Neural cell (in vitro differentiated cells): ENCODE data around the gene ZC3HAV1L. TPM values are rescaled to one million over a fixed set of nuclear protein-coding genes. Genes with fewer than 3 reads are reported as not detected.
"Not testable (repeated sequence)": the region's sequence is repeated elsewhere in the genome, so short reads cannot be mapped to it uniquely, and the experiment has no call there.

Experiments
- H2AFZ ChIP-seq: fragments of 200-600, 300-800 bp; sonication (generic), shearing (Covaris generic); 2 replicates; pipeline ENCODE4 v1.6.0; 2014; ENCODE audit warnings: low read depth, mild to moderate bottlenecking, antibody characterized with exemption, low read length, moderate library complexity
- H3F3A ChIP-seq: fragments of 200-600 bp; shearing (Covaris generic); 2 replicates; pipeline ENCODE4 v1.6.1; 2016; ENCODE audit warnings: mild to moderate bottlenecking, moderate library complexity, mixed read lengths, antibody characterized with exemption, low read length; ENCODE audit not compliant: insufficient read depth, poor library complexity, severe bottlenecking
- H3K27ac ChIP-seq: fragments of 200-600, 300-800 bp; sonication (generic), shearing (Covaris generic); 2 replicates; pipeline ENCODE4 v1.5.1; 2014; ENCODE audit warnings: mild to moderate bottlenecking, low read length, moderate library complexity
- H3K27me3 ChIP-seq: fragments of 300-800, 200-600 bp; sonication (generic), shearing (Covaris generic); 2 replicates; pipeline ENCODE4 v1.6.0; 2014; ENCODE audit warnings: mild to moderate bottlenecking, low read depth, low read length, moderate library complexity; ENCODE audit not compliant: insufficient read depth
- H3K36me3 ChIP-seq: fragments of 300-800, 200-600 bp; sonication (generic), shearing (Covaris generic); 2 replicates; pipeline ENCODE4 v1.5.1; 2014; ENCODE audit warnings: mild to moderate bottlenecking, antibody characterized with exemption, low read length, moderate library complexity; ENCODE audit not compliant: insufficient read depth
- H3K4me2 ChIP-seq: fragments of 300-800, 200-600 bp; sonication (generic), shearing (Covaris generic); 2 replicates; pipeline ENCODE4 v1.6.0; 2014; ENCODE audit warnings: mild to moderate bottlenecking, low read length
- H3K4me3 ChIP-seq: fragments of 300-800, 200-600 bp; sonication (generic), shearing (Covaris generic); 2 replicates; pipeline ENCODE4 v1.5.1; 2014; ENCODE audit warnings: mild to moderate bottlenecking, low read length, moderate library complexity
- H3K79me2 ChIP-seq: fragments of 200-600 bp; shearing (Covaris generic); replicated peaks from 2 replicates; pipeline ENCODE4 v1.6.0; 2014; ENCODE audit warnings: mild to moderate bottlenecking, low read length, moderate library complexity; ENCODE audit not compliant: insufficient read depth
- H3K9ac ChIP-seq: fragments of 300-800, 200-600 bp; sonication (generic), shearing (Covaris generic); 2 replicates; pipeline ENCODE4 v1.6.1; 2016; ENCODE audit warnings: mild to moderate bottlenecking, low read length, mixed read lengths
- H3K9me2 ChIP-seq: fragments of 200-600 bp; shearing (Covaris generic); 2 replicates; pipeline ENCODE4 v1.6.1; 2016; ENCODE audit warnings: mild to moderate bottlenecking, low read length, mixed read lengths; ENCODE audit not compliant: insufficient read depth
- H3K9me3 ChIP-seq: fragments of 200-600, 300-800 bp; sonication (generic), shearing (Covaris generic); 2 replicates; pipeline ENCODE4 v1.6.1; 2016; ENCODE audit warnings: mild to moderate bottlenecking, mixed run types, low read length, moderate library complexity, mixed read lengths
- H4K20me1 ChIP-seq: fragments of 200-600 bp; shearing (Covaris generic); 2 replicates; pipeline ENCODE4 v1.6.1; 2016; ENCODE audit warnings: mild to moderate bottlenecking, mixed run types; ENCODE audit not compliant: insufficient read depth
- CTCF ChIP-seq: fragments of 450-650 bp; IDR thresholded peaks from 2 replicates; pipeline ENCODE4 v1.5.1; 2014; ENCODE audit warnings: antibody characterized with exemption, mild to moderate bottlenecking, moderate library complexity; ENCODE audit not compliant: poor library complexity, severe bottlenecking
- EP300 ChIP-seq: fragments of 450-650 bp; conservative IDR thresholded peaks from 2 replicates; pipeline ENCODE4 v1.6.1; 2014; ENCODE audit warnings: antibody characterized with exemption, mild to moderate bottlenecking, moderate library complexity; ENCODE audit not compliant: poor library complexity, severe bottlenecking
- EZH2 ChIP-seq: fragments of 200-600, 300-800 bp; shearing (Covaris generic), sonication (generic); IDR thresholded peaks from 2 replicates; pipeline ENCODE4 v1.6.1; 2014; ENCODE audit warnings: antibody characterized with exemption, low read length, borderline replicate concordance, mild to moderate bottlenecking; ENCODE audit not compliant: insufficient read depth, poor library complexity, severe bottlenecking
- MXI1 ChIP-seq: fragments of 450-650 bp; conservative IDR thresholded peaks from 2 replicates; pipeline ENCODE4 v1.6.1; 2014; ENCODE audit warnings: antibody characterized with exemption, mild to moderate bottlenecking; ENCODE audit not compliant: poor library complexity, severe bottlenecking
- POLR2AphosphoS5 ChIP-seq: IDR thresholded peaks from 2 replicates; pipeline ENCODE4 v1.6.1; 2012
- RAD21 ChIP-seq: fragments of 450-650 bp; conservative IDR thresholded peaks from 2 replicates; pipeline ENCODE4 v1.6.1; 2014; ENCODE audit warnings: antibody characterized with exemption, mild to moderate bottlenecking, moderate library complexity
- REST ChIP-seq: IDR thresholded peaks from 2 replicates; pipeline ENCODE4 v1.6.1; 2012; ENCODE audit warnings: borderline replicate concordance
- SMC3 ChIP-seq: fragments of 450-650 bp; conservative IDR thresholded peaks from 2 replicates; pipeline ENCODE4 v1.6.1; 2014; ENCODE audit warnings: antibody characterized with exemption, mild to moderate bottlenecking, moderate library complexity; ENCODE audit not compliant: poor library complexity
- TAF1 ChIP-seq: IDR thresholded peaks from 2 replicates; pipeline ENCODE4 v1.6.1; 2012; ENCODE audit warnings: low read depth
- polyA plus RNA-seq: library from polyadenylated mRNA; depleted of rRNA; stranded (reverse); fragments of >200 nt; gene quantifications from 2 replicates; pipeline ENCODE4 v1.2.3, GENCODE V29; 2014

ZC3HAV1L gene
- polyA plus RNA-seq, 1 donor from 2014 or later, result not detected

DNA sequence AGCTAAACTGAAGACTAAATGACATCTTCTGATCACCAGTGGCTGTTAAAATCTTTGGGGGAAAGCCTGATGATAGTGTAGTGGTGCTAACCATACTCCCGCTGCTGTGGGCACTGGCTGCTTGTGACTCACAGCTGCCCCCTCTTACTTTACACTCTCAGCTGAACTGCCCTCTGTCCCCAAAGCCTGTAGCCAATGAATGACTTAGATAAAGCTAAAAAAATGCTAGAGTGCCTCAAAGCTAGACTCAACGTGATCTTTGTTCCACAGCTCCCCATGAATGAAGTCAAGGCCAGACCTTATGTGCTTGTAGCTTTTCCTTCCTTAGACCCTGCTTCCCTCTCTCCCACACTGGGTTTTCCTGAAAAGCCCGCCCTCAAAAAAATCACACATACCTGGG is 6.5 kb downstream of the ZC3HAV1L start:
- Histone ChIP-seq H3K9me3 (no peaks in the 10 kb centered on the region), H3K36me3 (no peaks in the 10 kb centered on the region), H3K4me2 (no peak overlapping the region), H3K4me3 (no peak overlapping the region), H4K20me1 (no peaks in the 10 kb centered on the region), H3F3A (no peaks in the 10 kb centered on the region), H3K79me2 (no peaks in the 10 kb centered on the region), H3K9me2 (no peaks in the 10 kb centered on the region), H3K27ac (no peak overlapping the region), H2AFZ (no peak overlapping the region), H3K9ac (no peak overlapping the region), H3K27me3 (no peaks in the 10 kb centered on the region)
- no peak for TF ChIP-seq POLR2AphosphoS5
- TF ChIP-seq EZH2, result no peak
- TF ChIP-seq REST, result no peak
- TF ChIP-seq CTCF, result no peak
- no peak for TF ChIP-seq SMC3
- TF ChIP-seq RAD21, result no peak
- no peak for TF ChIP-seq MXI1
- no peak for TF ChIP-seq EP300
- no peak for TF ChIP-seq TAF1

- TF ChIP-seq EZH2 (no peak), SMC3 (no peak), MXI1 (no peak), REST (no peak), RAD21 (no peak), EP300 (no peak), CTCF (no peak), TAF1 (no peak), POLR2AphosphoS5 (no peak)
- Histone ChIP-seq H3K79me2 (no peaks in the 10 kb centered on the region), H3K9me3 (no peaks in the 10 kb centered on the region), H3K9ac (no peak overlapping the region), H3K36me3 (no peaks in the 10 kb centered on the region), H3K9me2 (no peaks in the 10 kb centered on the region), H2AFZ (no peak overlapping the region), H3K4me3 (no peak overlapping the region), H3K27me3 (no peaks in the 10 kb centered on the region), H3F3A (no peaks in the 10 kb centered on the region), H3K27ac (no peak overlapping the region), H4K20me1 (no peaks in the 10 kb centered on the region), H3K4me2 (no peak overlapping the region)
These were observed 9.3 kb downstream of the ZC3HAV1L start for GRCh38 chr7:139026551-139026950.

DNA sequence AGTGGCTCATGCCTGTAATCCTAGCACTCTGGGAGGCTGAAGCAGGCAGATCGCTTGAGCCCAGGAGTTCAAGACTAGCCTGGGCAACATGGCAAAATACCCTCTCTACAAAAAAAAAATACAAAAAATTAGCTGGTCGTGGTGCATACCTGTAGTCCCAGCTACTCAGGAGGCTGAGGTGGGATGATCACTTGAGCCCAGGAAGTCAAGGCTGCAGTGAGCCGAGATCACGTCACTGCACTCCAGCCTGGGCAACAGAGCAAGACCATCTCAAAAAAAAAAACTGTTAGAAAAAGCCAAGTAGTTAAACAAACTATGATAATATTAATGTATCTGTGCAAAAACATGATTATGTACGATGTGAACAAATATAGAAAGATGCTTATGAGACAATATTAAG is 10.0 kb downstream of the ZC3HAV1L start:
- not testable (repeated sequence) for H3K4me2 ChIP-seq, H3K36me3 ChIP-seq, H3K27ac ChIP-seq, H3K79me2 ChIP-seq, H3F3A ChIP-seq, H3K9me3 ChIP-seq, H3K27me3 ChIP-seq, H2AFZ ChIP-seq, H3K9me2 ChIP-seq, H4K20me1 ChIP-seq, H3K4me3 ChIP-seq, H3K9ac ChIP-seq
